ENCODE measurements around the gene CSMD2.
A peak's percentile ranks its signal among the peaks of the same experiment; 100 is the strongest.
"Not testable (repeated sequence)": the region's sequence is repeated elsewhere in the genome, so short reads cannot be mapped to it uniquely, and the experiment has no call there.

Gene CSMD2

DNA sequence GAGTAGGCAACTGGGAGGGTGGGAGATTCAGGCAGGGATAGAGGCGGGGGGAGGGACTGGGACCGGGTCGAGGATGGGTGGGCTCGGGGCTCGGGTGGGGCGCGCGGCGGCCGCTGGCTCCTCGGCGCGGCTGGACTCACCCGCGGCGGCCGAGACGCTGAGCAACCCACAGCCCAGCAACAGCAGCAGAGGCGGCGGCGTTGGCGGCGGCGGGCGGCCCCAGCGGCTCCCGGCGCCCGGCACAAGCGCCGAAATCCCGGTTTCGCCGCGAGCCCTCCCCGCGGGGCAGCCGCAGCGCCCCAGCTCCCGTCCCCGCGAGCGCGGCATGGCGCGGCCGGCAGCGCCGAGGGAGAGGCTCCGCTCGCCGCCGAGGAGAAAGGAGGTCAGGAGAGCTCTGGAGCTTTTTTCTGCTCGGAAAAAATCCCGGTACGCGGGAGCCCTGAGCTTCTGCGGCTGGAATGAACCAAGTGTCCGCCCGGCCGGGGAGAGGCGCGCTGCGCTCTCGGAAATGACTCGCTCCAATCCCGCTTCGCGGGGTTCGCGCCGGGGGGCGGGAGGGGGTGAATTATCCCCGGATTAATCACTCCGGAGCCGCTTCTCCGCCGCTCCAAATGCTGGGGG lies at the start of gene CSMD2:
Gene CSMD2 (minus strand): TSS at position 460 of the 621 bp plus-strand sequence. CDS start 133 bp downstream, at position 327.
- no peak for DNase-seq (ENCODE audit: low spot score)

- DNase-seq (ENCODE audit: low spot score): no peak
Measured at GRCh38 chr1:34213956-34214355, 48.9 kb upstream of the CSMD2 start.

DNA sequence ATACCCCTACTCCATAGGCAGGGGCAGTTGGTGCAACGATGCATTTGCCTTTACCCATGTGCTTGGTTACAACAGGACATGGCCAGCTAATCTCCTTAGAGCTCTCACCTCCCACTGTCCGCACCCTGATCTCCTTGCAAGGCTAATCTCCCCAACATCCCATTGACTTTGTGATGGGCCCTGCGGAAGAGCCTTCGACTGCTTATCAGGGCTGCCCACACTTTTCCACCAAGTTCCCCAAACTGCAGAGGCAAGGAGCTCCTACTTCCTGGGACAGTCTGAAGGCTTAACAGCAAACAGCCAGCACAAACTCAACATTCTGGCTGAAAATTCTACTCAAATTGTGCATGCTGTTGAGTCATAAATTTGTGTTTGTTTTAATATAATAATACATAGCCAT lies 47.6 kb upstream of the CSMD2 start:
- no peak for DNase-seq (ENCODE audit: low spot score)

GRCh38 chr1:34199927-34200326 lies 34.9 kb upstream of the CSMD2 start:
- no peak for DNase-seq (ENCODE audit: low spot score)

- no peak for DNase-seq (ENCODE audit: low spot score)
Measured at GRCh38 chr1:34192621-34193020, 27.6 kb upstream of the CSMD2 start.

DNA sequence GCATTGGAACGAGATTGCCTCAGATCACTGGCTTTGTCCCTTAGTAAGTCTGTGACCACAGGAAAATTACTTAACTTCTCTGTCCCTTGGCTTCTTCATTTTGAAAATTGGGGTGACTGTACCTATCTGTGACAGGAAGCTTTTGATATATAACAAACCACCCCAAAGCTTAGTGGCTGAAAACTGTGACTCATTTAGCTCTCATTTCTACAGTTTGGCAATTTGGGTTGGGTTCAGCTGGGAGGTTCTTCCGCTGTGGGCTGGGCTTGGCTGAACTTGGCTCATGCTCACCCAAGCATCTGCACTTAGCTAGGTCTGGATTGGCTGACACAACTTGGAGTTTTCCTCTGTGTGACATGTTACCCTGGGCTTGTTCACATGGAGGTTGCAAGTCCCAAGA lies 25.7 kb upstream of the CSMD2 start:
- no peak for DNase-seq (ENCODE audit: low spot score)

GRCh38 chr1:34188985-34189384 lies 24.0 kb upstream of the CSMD2 start:
- DNase-seq (ENCODE audit: low spot score): no peak

DNA sequence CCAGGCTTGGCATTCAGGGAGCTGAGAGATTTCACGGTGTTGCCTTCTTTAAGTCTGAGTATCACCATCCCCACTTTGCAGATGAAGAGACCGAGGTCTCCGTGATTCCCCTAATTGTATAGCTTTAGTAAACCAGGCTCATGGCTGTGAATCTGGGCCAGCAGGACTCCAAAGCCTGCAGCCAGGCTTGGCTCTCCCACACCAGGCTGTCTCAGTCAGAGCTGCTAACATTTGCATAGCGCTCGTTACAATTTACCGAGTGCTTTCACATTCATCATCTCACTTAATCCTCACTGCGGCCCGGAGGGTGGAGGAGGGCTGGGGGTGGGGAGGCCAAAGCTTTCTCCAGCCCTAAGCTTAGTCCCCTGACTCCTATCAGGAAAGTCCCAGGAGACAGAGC lies 23.4 kb upstream of the CSMD2 start:
- DNase-seq (ENCODE audit: low spot score): no peak

- no peak for DNase-seq (ENCODE audit: low spot score)
Measured at GRCh38 chr1:34186741-34187494, 21.9 kb upstream of the CSMD2 start.

- not testable (repeated sequence) for DNase-seq (ENCODE audit: low spot score)
Measured at GRCh38 chr1:34183381-34183780, 18.4 kb upstream of the CSMD2 start.

- no peak for DNase-seq (ENCODE audit: low spot score)
Measured at GRCh38 chr1:34178072-34178471, 13.0 kb upstream of the CSMD2 start.

DNA sequence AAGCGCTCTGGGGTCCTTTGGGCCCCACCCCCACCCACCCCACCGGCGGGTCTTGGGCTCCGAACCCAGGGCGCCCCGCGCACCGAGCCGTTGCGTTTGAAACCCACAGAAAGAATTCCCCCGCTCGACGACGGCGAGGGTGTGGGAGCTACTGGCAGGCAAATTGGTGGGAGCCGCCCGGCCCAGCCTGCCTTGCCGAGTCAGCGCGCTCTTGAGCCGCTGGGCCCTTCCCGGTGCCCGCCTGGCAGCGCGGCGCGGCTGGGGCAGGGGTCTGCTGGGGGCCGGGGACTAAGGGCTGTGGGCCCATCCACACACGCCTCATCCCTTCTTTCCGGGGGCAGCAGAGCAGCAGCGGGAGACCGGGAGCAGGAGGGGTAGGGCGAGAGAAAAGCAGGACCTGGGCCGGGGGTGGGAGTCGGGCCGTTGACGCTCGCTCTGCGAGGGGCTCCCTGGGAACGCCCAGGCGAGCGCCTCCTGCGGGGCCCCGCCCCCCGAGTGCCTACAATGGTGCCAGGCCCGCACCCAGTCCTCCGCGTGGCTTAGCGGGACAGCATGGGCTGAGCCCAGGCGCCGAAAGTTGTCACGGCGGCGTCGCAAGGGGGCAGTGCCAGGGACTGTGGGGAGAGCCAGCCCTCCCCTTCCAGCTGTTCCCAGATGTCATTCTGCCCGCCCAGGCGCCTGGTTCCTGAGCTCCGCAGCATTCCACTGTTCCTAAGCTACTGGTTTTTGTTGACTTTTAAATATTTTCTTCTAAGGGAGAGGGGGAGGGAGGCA lies 12.0 kb upstream of the CSMD2 start, which contains the start of gene C1orf94:
Gene C1orf94 (plus strand): TSS at position 78 of the 774 bp plus-strand sequence. CDS start 883 bp downstream, outside the sequence.
- DNase-seq (ENCODE audit: low spot score): no peak

DNA sequence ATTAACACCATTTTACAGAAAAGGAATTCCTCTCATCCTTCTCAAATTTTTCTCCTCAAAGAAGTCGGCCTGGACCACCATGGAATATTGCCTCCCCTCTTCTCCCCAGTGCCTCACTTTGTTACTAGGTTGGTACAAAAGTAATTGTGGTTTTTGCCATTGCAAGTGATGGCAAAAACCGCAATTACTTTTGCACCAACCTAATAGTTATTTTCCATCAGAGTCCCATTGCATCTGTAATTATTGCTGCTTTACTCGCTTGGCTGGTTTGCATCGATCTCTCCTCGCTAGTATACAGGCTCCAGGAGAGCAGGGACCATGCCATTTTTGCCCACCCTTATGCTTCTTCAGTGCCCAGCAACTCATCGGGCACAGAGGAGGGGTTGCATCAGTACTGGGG lies 10.7 kb upstream of the CSMD2 start:
- no peak for DNase-seq (ENCODE audit: low spot score)

DNA sequence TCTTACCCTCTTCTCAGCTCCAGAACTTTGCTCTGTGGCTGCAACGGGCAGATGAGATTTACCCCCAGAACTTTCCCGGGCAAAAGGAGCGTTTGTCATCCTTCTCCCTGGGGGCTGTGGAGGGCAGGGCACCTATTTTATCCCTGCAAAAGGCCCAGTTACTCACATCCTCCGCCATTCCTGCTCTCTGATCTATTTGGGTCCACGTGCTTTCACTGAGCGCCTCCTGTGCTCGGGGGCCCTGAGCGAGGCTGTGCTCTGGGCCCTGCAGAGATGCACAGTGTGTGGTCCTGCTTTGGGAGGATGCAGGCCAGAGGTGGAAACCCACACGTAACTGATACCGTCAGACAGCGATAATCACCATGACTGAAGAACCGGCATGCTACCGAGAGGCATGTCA lies 2.4 kb upstream of the CSMD2 start:
- no peak for DNase-seq (ENCODE audit: low spot score)

DNA sequence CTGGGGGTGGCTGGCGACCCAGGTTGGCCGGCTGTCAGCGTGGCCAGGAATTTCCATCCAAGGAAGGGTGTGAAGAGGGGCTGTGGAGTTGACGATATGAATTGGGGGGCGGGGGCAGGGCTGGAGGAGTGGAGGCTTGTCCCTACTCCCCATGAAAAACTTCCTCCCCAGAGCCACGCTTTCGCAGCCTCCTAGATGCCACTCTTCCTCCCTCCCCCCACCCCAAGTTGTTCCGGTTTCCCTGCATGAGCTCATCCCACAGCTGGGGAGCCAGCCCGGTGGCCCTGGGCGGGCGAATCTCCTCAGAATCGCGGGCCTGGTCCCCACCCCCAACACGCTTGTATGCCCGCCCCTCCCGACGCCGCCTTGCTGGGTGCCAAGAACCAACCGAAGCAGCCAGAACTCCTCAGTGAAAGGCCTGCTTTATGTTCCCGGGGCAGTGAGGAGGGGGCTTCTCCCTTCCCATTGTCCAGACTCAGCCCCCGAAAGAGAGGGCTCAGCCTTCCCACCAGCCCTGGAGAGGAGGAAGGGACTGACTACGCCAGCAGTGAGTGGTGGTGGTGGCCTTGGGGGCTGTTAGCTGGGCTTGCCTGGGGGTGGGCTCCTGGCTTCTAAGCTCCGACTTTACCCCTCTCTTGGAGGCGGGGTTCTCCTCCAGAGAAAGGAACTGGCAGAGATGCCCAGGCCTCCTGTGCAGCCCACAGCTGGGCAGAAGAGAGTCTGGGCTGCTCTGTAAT lies 1.8 kb upstream of the CSMD2 start:
- no peak for DNase-seq (ENCODE audit: low spot score)

DNA sequence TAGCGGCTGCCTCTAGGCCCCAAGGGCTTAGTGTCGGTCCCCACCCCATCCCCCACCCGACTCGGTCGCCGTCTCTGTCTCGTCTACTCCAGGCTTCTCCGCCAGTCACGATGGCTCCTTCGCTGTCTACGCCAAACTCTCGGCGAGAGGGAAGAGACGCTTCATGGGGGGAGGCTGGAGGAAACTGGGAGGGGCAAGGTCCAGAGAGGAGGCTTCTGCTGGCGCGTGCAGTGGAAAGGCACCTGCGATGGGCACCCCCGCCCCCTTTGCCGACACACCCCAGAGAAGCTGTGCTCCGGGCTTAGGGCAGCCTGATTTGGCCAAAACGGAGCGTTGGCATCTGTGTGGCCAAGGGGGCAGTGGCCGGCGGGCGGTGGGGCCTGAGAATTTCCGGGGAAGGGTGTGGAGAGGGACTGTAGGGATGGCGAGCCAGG lies 1.2 kb upstream of the CSMD2 start:
- DNase-seq (ENCODE audit: low spot score): no peak

- DNase-seq (ENCODE audit: low spot score): no peak
Measured at GRCh38 chr1:34165422-34165921, 442 bp upstream of the CSMD2 start.

GRCh38 chr1:34163792-34164731 lies 968 bp downstream of the CSMD2 start:
- no peak for DNase-seq (ENCODE audit: low spot score)

DNA sequence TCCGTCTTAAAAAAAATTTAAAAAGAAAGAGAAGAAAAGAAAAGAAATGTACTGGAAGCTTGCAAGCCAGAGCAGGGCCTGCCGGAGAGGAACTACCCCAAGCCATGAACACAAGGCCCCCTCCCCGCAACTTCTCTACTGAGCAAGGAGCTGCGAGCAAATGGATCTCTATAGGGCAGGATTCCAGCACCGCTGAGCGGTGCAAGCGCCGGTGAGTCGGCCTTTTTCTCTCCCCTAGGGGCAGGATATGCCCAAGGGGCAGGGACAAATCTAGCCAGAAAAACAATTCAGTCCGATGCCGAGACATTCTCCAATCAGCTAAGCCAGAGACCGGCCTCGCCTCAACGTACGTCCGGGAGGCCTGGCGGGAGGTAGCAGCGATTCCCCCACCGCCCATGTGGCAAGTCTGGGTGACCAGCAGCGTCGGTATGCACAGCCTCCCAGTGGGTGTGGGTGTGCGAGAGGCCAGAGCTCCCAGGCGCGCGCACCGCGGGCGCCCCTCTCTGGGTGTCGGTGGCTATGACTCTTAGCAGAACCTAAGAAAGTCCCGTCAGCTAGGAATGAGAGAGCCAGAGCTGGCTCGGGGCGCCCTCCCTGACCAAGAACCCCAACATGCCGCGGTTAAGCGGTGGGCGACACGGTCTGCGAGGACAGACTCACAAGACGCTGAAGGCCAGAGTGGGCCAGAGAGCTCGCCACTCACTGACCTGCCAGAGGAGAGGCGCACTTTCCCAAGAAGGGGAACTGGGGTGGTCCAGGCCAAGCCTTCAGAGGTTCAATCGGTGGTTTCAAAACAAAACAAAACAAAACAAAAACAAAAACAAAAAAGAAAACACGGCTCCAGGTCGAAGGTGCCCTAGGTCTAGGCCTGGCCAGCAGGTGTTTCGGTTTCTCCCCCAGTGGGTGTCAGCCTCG lies 1.9 kb downstream of the CSMD2 start:
- peak; percentile 36 for DNase-seq (ENCODE audit: low spot score)

DNA sequence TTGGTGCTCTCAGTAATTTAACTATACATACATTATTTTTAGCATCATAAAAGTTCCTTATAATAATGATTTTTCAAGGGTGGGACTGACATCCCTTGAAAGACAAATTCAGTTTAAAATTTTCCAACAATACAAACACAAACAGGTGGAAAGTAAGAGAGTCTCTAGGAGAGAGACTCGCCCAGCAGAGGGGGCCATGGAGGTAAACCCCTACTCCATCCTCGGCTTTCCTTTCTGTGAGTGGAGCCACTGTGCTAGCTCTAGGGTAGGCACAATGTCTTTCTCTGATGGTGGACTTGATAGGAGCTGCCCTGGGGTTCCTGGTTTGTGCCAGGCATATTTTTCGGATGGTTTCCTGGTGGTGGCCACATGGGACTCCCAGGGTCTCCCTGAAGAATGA lies 8.3 kb downstream of the CSMD2 start:
- DNase-seq (ENCODE audit: low spot score): peak; percentile 30
